ENCODE measurements around the gene NPC1L1. TPM values are rescaled to one million over a fixed set of nuclear protein-coding genes. Genes with fewer than 3 reads are reported as not detected.

Gene NPC1L1
- total RNA-seq, 4 donors from 2014 or later: 0.66 to 0.70 (median 0.67) TPM; not detected in 1

- H3K27ac ChIP-seq: no peak overlapping the region
- no peak for TF ChIP-seq POLR2A (IDR thresholded peaks at IDR 0.05)
- no peak for TF ChIP-seq CTCF (IDR thresholded peaks at IDR 0.05)
- H3K4me3 ChIP-seq: no peak overlapping the region
- H3K36me3 ChIP-seq: peaks cover 0 to 35% (median 0%) of the 10 kb centered on the region in 3 donors
- no peaks in the 10 kb centered on the region for H3K9me3 ChIP-seq
- no peaks in the 10 kb centered on the region for H3K4me1 ChIP-seq
- DNase-seq: no peak
- no peaks in the 10 kb centered on the region for H3K27me3 ChIP-seq
Observed at GRCh38 chr7:44470135-44470479, 71.0 kb downstream of the NPC1L1 start.

- no peak for TF ChIP-seq POLR2A (IDR thresholded peaks at IDR 0.05)
- peaks cover 0 to 32% (median 0%) of the 10 kb centered on the region in 3 donors for H3K36me3 ChIP-seq
- H3K4me3 ChIP-seq: no peak overlapping the region
- H3K27me3 ChIP-seq: no peaks in the 10 kb centered on the region
- no peaks in the 10 kb centered on the region for H3K4me1 ChIP-seq
- H3K9me3 ChIP-seq: no peaks in the 10 kb centered on the region
- no peak overlapping the region for H3K27ac ChIP-seq
- DNase-seq: no peak
Observed at GRCh38 chr7:44469461-44470134, 71.5 kb downstream of the NPC1L1 start.

- Histone ChIP-seq H3K27me3 (no peaks in the 10 kb centered on the region), H3K36me3 (peaks cover 0 to 28% (median 0%) of the 10 kb centered on the region in 3 donors), H3K9me3 (no peaks in the 10 kb centered on the region), H3K27ac (no peak overlapping the region), H3K4me1 (no peaks in the 10 kb centered on the region), H3K4me3 (no peak overlapping the region)
- TF ChIP-seq POLR2A (IDR thresholded peaks at IDR 0.05) (no peak), CTCF (IDR thresholded peaks at IDR 0.05) (no peak)
- DNase-seq: no peak
Observed at GRCh38 chr7:44467217-44467548, 73.9 kb downstream of the NPC1L1 start.

GRCh38 chr7:44466300-44467216, 74.6 kb downstream of the NPC1L1 start:
- TF ChIP-seq POLR2A (IDR thresholded peaks at IDR 0.05) (no peak), CTCF (IDR thresholded peaks at IDR 0.05) (no peak)
- H3K27me3 ChIP-seq: no peaks in the 10 kb centered on the region
- H3K27ac ChIP-seq: no peak overlapping the region
- no peak for DNase-seq
- no peak overlapping the region for H3K4me3 ChIP-seq
- peaks cover 0 to 28% (median 0%) of the 10 kb centered on the region in 3 donors for H3K36me3 ChIP-seq
- H3K4me1 ChIP-seq: peaks cover 0 to 3% (median 0%) of the 10 kb centered on the region in 4 donors
- no peaks in the 10 kb centered on the region for H3K9me3 ChIP-seq

- no peak overlapping the region for H3K27ac ChIP-seq
- H3K4me3 ChIP-seq: no peak overlapping the region
- H3K9me3 ChIP-seq: no peaks in the 10 kb centered on the region
- no peak for DNase-seq
- no peaks in the 10 kb centered on the region for H3K27me3 ChIP-seq
- peaks cover 0 to 14% (median 3%) of the 10 kb centered on the region in 4 donors for H3K4me1 ChIP-seq
- TF ChIP-seq CTCF (IDR thresholded peaks at IDR 0.05) (no peak), POLR2A (IDR thresholded peaks at IDR 0.05) (no peak)
- H3K36me3 ChIP-seq: peaks cover 0 to 28% (median 0%) of the 10 kb centered on the region in 3 donors
Observed at GRCh38 chr7:44465490-44465889, 75.6 kb downstream of the NPC1L1 start.
